ENCODE measurements around the gene TMEM201. TPM values are rescaled to one million over a fixed set of nuclear protein-coding genes. Genes with fewer than 3 reads are reported as not detected.

TMEM201 gene
- total and polyA plus RNA-seq, 2 of the 13 experiments (the other 11 are each of a cell fraction or from before 2014, with no cell fraction given) = 1.5 to 8.2 TPM

- TF ChIP-seq ARID5B (CRISPR knock-in tag; IDR thresholded peaks at IDR 0.05) (peak; percentile 99), ZBTB42 (CRISPR knock-in tag; IDR thresholded peaks at IDR 0.05) (no peak), PRDM4 (CRISPR knock-in tag; IDR thresholded peaks at IDR 0.05; ENCODE audit: borderline replicate concordance) (peak; percentile 34; the same call in 1 of the 2 replicates), ZC3H13 (CRISPR knock-in tag; IDR thresholded peaks at IDR 0.05) (peak; percentile 43; the same call in 1 of the 2 replicates), PRDM10 (CRISPR knock-in tag; IDR thresholded peaks at IDR 0.05; ENCODE audit: low read depth) (peak; percentile 71), ZNF639 (CRISPR knock-in tag; conservative IDR thresholded peaks at IDR 0.05) (0 out of 2 replicates have a peak, but pooled peaks have one; percentile 40), ZNF317 (CRISPR knock-in tag; IDR thresholded peaks at IDR 0.05) (peak; percentile 31; the same call in 1 of the 2 replicates), KAT8 (CRISPR knock-in tag; IDR thresholded peaks at IDR 0.05) (peak; percentile 87), PPARG (CRISPR knock-in tag; conservative IDR thresholded peaks at IDR 0.05) (peak; percentile 91), ZNF503 (CRISPR knock-in tag; IDR thresholded peaks at IDR 0.05) (peak; percentile 96), RFXAP (CRISPR knock-in tag; IDR thresholded peaks at IDR 0.05; ENCODE audit: borderline replicate concordance) (peak; percentile 94), NPAS2 (CRISPR knock-in tag; IDR thresholded peaks at IDR 0.05; ENCODE audit: borderline replicate concordance) (peak; percentile 89; the same call in 1 of the 2 replicates), TBL1XR1 (IDR thresholded peaks at IDR 0.05; ENCODE audit: borderline replicate concordance, low read length, partially characterized antibody) (peak; percentile 43), AGO1 (IDR thresholded peaks at IDR 0.05; ENCODE audit: low read depth, low read length, poor library complexity, severe bottlenecking) (no peak)
These were observed 35.0 kb upstream of the TMEM201 start (continued) for GRCh38 chr1:9553736-9554144.
